ENCODE measurements around the gene FHOD3.

DNA sequence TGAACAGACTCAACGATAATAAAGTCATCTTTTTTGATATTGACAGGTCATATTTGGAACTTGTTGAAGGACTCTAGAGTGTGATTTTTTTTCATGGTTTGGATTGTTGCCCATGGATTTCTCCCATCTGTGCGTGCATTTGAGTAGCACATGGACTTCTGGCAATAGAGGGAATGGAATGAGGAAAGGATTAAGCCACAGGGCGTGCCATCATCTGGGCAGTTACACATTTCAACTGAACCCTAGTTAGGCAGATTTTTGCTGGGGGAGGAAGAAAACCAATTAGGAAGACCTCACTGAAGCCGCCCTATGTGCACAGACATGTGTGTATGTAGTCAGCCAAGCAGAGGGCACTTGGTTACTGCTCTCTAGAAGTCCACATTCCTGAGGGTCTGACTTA is 458.7 kb downstream of the FHOD3 start:
- TF ChIP-seq CTCF (IDR thresholded peaks at IDR 0.05) (no peak), EZH2 (IDR thresholded peaks at IDR 0.05; ENCODE audit: borderline replicate concordance, insufficient read depth, low read depth, low read length, poor library complexity, severe bottlenecking) (no peak)

All from B cell (primary cell).